H1 (cell line): Measurements from ENCODE around the gene SIRT3. TPM values are rescaled to one million over a fixed set of nuclear protein-coding genes. Genes with fewer than 3 reads are reported as not detected.

ENCODE experiments used
- CTBP2 ChIP-seq: IDR thresholded peaks from 2 replicates; pipeline ENCODE4 v1.7.0; 2011; ENCODE audit warnings: borderline replicate concordance, mild to moderate bottlenecking, moderate library complexity, mixed read lengths, low read length; ENCODE audit not compliant: insufficient read depth, insufficient read length
- GTF2F1 ChIP-seq: IDR thresholded peaks from 2 replicates; pipeline ENCODE4 v1.6.1; 2012; ENCODE audit warnings: low read depth, low read length, improper control_type of control experiment, borderline replicate concordance
- HDAC6 ChIP-seq: IDR thresholded peaks from one replicate; pipeline ENCODE4 v1.7.1; 2012; ENCODE audit warnings: low read depth, mild to moderate bottlenecking, inconsistent platforms, low read length, moderate library complexity
- KDM4A ChIP-seq: IDR thresholded peaks from one replicate; pipeline ENCODE4 v1.7.1; 2012; ENCODE audit warnings: low read depth, mild to moderate bottlenecking, moderate library complexity, low read length, inconsistent platforms; ENCODE audit not compliant: severe bottlenecking
- SIRT6 ChIP-seq: IDR thresholded peaks from one replicate; pipeline ENCODE4 v1.7.1; 2012; ENCODE audit warnings: low read length, inconsistent platforms
- SP4 ChIP-seq: IDR thresholded peaks from 2 replicates; pipeline ENCODE4 v1.6.1; 2012; ENCODE audit warnings: low read length, inconsistent platforms
- TAF1 ChIP-seq: IDR thresholded peaks from 2 replicates; pipeline ENCODE4 v1.6.1; 2011; ENCODE audit warnings: mild to moderate bottlenecking, low read depth, low read length
- polyA plus RNA-seq, 7 experiments: library from polyadenylated mRNA; depleted of rRNA in 3 of 7; stranded (reverse) in 5 of 7; unstranded in 2 of 7; fragments of >200 nt in 5 of 7; fragments of 200-250 nt in 2 of 7; gene quantifications; 1 replicate in 5 of 7; 2 replicates in 1 of 7; 4 replicates in 1 of 7; pipeline versions ENCODE4 v1.2.1 to v1.2.3, GENCODE V29; 2011 to 2013; ENCODE audit warnings: missing spikeins in 2 of 7, mixed read lengths in 2 of 7
- total RNA-seq: library from RNA; stranded (reverse); fragmentation: NEBNext Ultra II Directional; extraction: Animal tissue kit (Norgen Biotek cat#: 25700); gene quantifications from 2 replicates; pipeline ENCODE4 v1.2.1, GENCODE V29; 2021
- TF ChIP-seq, protein P1 (sequence below): fragments of 300-600 bp; sonication (generic); IDR thresholded peaks from 2 replicates; pipeline ENCODE4 v1.7.1; 2012; ENCODE audit warnings: low read length, moderate library complexity, mild to moderate bottlenecking, inconsistent platforms; ENCODE audit not compliant: insufficient replicate concordance
- TF ChIP-seq, protein P2 (sequence below): IDR thresholded peaks from 2 replicates; pipeline ENCODE4 v1.6.1; 2012; ENCODE audit warnings: inconsistent platforms

The SIRT3 gene
- total and polyA plus RNA-seq, 2 of the 8 experiments (the other 6 are each of a cell fraction or from before 2014, with no cell fraction given): 14.3 to 21.6 TPM

DNA sequence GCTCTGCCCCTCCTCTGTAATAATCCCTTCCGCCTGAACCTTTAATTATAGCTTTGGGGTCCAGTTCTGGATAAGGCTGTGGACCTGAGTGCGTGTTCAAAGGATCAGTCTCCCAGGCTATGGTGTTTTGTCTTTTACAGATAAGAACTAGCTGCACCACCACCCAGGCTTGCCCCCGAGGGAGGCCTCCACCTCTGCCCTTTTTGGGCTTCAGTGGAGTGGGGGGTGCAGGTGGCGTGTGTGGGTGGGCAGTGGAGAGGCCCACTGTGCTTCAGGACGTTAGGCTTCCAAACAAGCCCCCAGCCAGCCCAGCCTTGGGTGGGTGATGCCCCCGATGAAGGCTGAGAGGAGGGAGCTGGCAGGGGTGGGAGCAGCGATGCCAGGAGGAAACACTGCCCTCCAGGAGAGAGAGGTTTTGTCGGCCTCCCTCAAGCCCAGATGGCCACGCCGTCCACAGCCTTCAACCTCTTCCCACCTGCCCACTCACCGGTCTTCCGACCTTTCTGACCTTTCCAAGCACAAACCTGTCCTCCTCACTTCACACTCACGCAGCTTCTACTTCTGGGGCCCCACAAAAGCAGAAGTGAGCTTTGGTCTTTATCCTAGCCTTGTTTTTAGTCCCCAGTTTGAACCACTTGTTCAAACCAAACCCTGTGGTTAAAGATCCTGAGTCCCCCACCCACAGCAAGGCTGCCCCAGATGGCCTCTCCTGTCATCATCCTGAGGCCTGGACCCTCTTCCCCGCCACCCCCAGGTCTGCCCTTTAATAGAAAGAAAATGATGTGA is 21.0 kb upstream of the SIRT3 start (continued):
- TF ChIP-seq, protein P1, sequence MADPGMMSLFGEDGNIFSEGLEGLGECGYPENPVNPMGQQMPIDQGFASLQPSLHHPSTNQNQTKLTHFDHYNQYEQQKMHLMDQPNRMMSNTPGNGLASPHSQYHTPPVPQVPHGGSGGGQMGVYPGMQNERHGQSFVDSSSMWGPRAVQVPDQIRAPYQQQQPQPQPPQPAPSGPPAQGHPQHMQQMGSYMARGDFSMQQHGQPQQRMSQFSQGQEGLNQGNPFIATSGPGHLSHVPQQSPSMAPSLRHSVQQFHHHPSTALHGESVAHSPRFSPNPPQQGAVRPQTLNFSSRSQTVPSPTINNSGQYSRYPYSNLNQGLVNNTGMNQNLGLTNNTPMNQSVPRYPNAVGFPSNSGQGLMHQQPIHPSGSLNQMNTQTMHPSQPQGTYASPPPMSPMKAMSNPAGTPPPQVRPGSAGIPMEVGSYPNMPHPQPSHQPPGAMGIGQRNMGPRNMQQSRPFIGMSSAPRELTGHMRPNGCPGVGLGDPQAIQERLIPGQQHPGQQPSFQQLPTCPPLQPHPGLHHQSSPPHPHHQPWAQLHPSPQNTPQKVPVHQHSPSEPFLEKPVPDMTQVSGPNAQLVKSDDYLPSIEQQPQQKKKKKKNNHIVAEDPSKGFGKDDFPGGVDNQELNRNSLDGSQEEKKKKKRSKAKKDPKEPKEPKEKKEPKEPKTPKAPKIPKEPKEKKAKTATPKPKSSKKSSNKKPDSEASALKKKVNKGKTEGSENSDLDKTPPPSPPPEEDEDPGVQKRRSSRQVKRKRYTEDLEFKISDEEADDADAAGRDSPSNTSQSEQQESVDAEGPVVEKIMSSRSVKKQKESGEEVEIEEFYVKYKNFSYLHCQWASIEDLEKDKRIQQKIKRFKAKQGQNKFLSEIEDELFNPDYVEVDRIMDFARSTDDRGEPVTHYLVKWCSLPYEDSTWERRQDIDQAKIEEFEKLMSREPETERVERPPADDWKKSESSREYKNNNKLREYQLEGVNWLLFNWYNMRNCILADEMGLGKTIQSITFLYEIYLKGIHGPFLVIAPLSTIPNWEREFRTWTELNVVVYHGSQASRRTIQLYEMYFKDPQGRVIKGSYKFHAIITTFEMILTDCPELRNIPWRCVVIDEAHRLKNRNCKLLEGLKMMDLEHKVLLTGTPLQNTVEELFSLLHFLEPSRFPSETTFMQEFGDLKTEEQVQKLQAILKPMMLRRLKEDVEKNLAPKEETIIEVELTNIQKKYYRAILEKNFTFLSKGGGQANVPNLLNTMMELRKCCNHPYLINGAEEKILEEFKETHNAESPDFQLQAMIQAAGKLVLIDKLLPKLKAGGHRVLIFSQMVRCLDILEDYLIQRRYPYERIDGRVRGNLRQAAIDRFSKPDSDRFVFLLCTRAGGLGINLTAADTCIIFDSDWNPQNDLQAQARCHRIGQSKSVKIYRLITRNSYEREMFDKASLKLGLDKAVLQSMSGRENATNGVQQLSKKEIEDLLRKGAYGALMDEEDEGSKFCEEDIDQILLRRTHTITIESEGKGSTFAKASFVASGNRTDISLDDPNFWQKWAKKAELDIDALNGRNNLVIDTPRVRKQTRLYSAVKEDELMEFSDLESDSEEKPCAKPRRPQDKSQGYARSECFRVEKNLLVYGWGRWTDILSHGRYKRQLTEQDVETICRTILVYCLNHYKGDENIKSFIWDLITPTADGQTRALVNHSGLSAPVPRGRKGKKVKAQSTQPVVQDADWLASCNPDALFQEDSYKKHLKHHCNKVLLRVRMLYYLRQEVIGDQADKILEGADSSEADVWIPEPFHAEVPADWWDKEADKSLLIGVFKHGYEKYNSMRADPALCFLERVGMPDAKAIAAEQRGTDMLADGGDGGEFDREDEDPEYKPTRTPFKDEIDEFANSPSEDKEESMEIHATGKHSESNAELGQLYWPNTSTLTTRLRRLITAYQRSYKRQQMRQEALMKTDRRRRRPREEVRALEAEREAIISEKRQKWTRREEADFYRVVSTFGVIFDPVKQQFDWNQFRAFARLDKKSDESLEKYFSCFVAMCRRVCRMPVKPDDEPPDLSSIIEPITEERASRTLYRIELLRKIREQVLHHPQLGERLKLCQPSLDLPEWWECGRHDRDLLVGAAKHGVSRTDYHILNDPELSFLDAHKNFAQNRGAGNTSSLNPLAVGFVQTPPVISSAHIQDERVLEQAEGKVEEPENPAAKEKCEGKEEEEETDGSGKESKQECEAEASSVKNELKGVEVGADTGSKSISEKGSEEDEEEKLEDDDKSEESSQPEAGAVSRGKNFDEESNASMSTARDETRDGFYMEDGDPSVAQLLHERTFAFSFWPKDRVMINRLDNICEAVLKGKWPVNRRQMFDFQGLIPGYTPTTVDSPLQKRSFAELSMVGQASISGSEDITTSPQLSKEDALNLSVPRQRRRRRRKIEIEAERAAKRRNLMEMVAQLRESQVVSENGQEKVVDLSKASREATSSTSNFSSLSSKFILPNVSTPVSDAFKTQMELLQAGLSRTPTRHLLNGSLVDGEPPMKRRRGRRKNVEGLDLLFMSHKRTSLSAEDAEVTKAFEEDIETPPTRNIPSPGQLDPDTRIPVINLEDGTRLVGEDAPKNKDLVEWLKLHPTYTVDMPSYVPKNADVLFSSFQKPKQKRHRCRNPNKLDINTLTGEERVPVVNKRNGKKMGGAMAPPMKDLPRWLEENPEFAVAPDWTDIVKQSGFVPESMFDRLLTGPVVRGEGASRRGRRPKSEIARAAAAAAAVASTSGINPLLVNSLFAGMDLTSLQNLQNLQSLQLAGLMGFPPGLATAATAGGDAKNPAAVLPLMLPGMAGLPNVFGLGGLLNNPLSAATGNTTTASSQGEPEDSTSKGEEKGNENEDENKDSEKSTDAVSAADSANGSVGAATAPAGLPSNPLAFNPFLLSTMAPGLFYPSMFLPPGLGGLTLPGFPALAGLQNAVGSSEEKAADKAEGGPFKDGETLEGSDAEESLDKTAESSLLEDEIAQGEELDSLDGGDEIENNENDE: no peak
- TF ChIP-seq, protein P2, sequence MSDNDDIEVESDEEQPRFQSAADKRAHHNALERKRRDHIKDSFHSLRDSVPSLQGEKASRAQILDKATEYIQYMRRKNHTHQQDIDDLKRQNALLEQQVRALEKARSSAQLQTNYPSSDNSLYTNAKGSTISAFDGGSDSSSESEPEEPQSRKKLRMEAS: no peak
- TF ChIP-seq SP4 (no peak), CTBP2 (no peak), SIRT6 (no peak), HDAC6 (no peak), KDM4A (no peak), TAF1 (no peak), GTF2F1 (no peak)
